ENCODE data around the gene PRKAG1. TPM values are rescaled to one million over a fixed set of nuclear protein-coding genes. Genes with fewer than 3 reads are reported as not detected.

Gene PRKAG1
- total and polyA plus RNA-seq, 8 donors = 48.4 to 81.8 (median 78.3) TPM

DNA sequence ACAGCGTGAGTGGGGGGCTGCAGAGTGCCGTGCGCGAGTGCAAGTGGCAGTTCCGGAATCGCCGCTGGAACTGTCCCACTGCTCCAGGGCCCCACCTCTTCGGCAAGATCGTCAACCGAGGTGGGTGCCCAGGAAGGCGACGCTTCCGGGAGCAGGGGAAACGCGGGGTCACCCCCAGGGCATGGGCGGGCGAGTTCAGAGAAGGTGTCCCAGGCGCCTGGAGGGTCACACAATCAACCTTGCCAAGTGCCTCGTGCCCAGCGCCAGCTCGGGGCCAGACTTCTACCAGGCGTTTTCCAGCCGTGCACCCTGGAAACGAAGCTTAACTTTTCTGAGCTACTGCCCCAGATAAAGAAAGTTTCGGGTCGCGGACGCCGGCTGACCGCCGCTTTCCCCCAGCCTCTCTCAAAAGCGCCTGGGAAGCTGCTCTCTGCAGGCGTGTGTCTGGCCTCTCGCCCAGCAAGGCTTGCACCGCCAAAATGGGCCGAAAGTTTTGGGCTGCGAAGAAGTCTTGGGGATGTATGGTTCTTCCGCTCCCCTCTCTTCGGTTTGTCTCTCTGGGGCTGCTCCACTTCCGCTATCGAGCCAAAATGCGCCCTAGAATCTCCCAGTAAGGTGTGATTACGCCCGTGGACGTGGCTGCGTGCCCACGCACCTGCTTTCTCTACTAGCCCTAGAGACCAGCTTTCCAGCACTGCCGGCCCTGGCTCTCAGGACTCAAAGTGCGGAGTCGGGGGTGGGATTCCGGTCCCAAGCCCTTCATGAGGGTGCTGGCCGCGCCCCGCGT lies 38.8 kb downstream of the PRKAG1 start:
- ATAC-seq (peak; percentile 2), DNase-seq (peak in 1 of 4 donors; percentile 77)
- Histone ChIP-seq H3K9me3 (no peaks in the 10 kb centered on the region), H3K27ac (no peak overlapping the region), H3K4me3 (peak overlapping the region; percentile 10 to 28), H3K27me3 (peaks cover 71 to 96% of the 10 kb centered on the region in 2 donors), H3K4me1 (peaks cover 38 to 43% of the 10 kb centered on the region in 2 donors), H3K36me3 (no peaks in the 10 kb centered on the region)
- intact Hi-C loops (cut with DNase I) = no loop called here
- TF ChIP-seq, protein P1, sequence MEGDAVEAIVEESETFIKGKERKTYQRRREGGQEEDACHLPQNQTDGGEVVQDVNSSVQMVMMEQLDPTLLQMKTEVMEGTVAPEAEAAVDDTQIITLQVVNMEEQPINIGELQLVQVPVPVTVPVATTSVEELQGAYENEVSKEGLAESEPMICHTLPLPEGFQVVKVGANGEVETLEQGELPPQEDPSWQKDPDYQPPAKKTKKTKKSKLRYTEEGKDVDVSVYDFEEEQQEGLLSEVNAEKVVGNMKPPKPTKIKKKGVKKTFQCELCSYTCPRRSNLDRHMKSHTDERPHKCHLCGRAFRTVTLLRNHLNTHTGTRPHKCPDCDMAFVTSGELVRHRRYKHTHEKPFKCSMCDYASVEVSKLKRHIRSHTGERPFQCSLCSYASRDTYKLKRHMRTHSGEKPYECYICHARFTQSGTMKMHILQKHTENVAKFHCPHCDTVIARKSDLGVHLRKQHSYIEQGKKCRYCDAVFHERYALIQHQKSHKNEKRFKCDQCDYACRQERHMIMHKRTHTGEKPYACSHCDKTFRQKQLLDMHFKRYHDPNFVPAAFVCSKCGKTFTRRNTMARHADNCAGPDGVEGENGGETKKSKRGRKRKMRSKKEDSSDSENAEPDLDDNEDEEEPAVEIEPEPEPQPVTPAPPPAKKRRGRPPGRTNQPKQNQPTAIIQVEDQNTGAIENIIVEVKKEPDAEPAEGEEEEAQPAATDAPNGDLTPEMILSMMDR (IDR thresholded peaks at IDR 0.05) = no peak

- intact Hi-C loops (cut with DNase I) = no loop called here
- no peak overlapping the region for H3K27ac ChIP-seq
- H3K36me3 ChIP-seq = no peaks in the 10 kb centered on the region
- ATAC-seq (no peak), DNase-seq (peak in 1 of 4 donors; percentile 63)
- H3K27me3 ChIP-seq = peaks cover 73 to 96% of the 10 kb centered on the region in 2 donors
- TF ChIP-seq, protein P1 (IDR thresholded peaks at IDR 0.05) = no peak
- peaks cover 38 to 45% of the 10 kb centered on the region in 2 donors for H3K4me1 ChIP-seq
- H3K9me3 ChIP-seq = no peaks in the 10 kb centered on the region
- peak overlapping the region; percentile 10 to 28 for H3K4me3 ChIP-seq
These were observed 39.6 kb downstream of the PRKAG1 start for GRCh38 chr12:48978741-48979601.

- TF ChIP-seq, protein P1 (IDR thresholded peaks at IDR 0.05) = peak in 1 of 2 donors; percentile 9
These were observed 40.3 kb downstream of the PRKAG1 start, which contains the start of gene WNT1 for GRCh38 chr12:48978291-48978740. Gene WNT1, plus strand, starts transcription at chr12:48978322. Its CDS starts 329 bp downstream, at chr12:48978651.

DNA sequence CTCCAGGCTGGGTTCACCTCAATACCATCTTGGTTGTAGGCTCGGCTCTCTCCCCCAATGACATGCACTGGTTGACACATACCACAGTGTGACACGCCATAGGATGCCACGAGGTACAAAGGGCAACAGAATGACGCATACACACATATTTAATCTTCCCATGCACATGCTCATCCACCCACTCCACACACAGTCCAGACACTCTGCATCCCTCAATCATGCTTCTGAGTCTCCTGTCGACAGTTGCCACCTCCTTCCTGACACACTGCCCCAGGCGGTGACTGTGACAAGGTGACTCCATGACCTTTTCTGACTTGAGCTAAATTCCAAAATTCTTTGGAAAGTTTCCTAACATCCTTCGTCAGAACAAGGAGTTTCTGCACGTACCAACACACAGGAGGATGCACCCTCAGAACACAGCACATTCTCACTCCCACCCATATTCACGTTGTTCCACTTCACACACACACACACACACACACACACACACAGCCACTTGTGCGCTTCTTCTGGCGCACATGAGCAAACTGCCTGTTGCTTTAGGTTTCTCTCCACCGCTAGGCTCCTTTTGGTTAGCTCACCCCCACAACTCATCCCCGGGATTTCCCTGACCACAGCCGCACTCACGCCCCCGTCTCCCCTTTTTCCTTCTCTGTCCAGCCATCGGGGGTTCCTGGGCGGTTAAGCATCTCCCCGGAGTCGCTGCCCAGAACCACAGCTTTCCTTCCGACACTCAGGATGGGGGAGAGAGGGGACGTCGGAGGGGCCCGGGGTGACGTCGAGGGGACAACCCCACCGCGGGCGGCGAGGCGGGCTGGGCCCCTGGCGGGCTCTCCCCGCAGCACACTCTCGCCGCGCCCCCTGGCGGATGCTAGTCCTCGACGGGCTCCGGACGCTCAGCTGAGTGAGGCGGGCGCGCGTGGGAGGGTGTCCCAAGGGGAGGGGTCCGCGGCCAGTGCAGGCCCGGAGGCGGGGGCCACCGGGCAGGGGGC lies 41.0 kb downstream of the PRKAG1 start:
- DNase-seq (peak in 2 of 4 donors; percentile 66 to 95), ATAC-seq (peak; percentile 64)
- intact Hi-C loops (cut with DNase I) = no loop called here
- TF ChIP-seq, protein P1 (IDR thresholded peaks at IDR 0.05) = peak; percentile 77 to 84
- Histone ChIP-seq H3K27ac (no peak overlapping the region), H3K27me3 (peaks cover 81 to 98% of the 10 kb centered on the region in 2 donors), H3K36me3 (no peaks in the 10 kb centered on the region), H3K4me3 (no peak overlapping the region), H3K9me3 (no peaks in the 10 kb centered on the region), H3K4me1 (peaks cover 44 to 59% of the 10 kb centered on the region in 2 donors)

More at GRCh38 chr12:48978291-48978740, 40.3 kb downstream of the PRKAG1 start, which contains the start of gene WNT1:
- H3K36me3 ChIP-seq = no peaks in the 10 kb centered on the region
- peaks cover 77 to 96% of the 10 kb centered on the region in 2 donors for H3K27me3 ChIP-seq
- H3K4me3 ChIP-seq = peak within 1 kb of the TSS in 1 of 2 donors; percentile 28
- no peaks in the 10 kb centered on the region for H3K9me3 ChIP-seq
- DNase-seq (peak in 1 of 4 donors; percentile 77), ATAC-seq (peak; percentile 7)
- peaks cover 44 to 52% of the 10 kb centered on the region in 2 donors for H3K4me1 ChIP-seq
- intact Hi-C loops (cut with DNase I) = no loop called here
- no peak within 1 kb of the TSS for H3K27ac ChIP-seq

All from left lung (tissue), 10 donors.